H9 (cell line): ENCODE results near the gene GNAS. TPM values are rescaled to one million over a fixed set of nuclear protein-coding genes. Genes with fewer than 3 reads are reported as not detected.

Experiments
- DNase-seq: peaks from one replicate; pipeline ENCODE4 v3.0.0-alpha.2; 2017
- H2AFZ ChIP-seq: one replicate; pipeline ENCODE4 v1.6.1; 2013; ENCODE audit warnings: mild to moderate bottlenecking, low read length, control low read depth, moderate library complexity
- H2AK5ac ChIP-seq: 2 replicates; pipeline ENCODE4 v1.6.1; 2013; ENCODE audit warnings: low read length, control low read depth, mixed read lengths; ENCODE audit not compliant: insufficient read length
- H2BK120ac ChIP-seq: one replicate; pipeline ENCODE4 v1.6.1; 2013; ENCODE audit warnings: low read depth, mild to moderate bottlenecking, low read length, control low read depth, inconsistent platforms; ENCODE audit not compliant: poor library complexity, severe bottlenecking
- H2BK12ac ChIP-seq: 2 replicates; pipeline ENCODE4 v1.6.1; 2013; ENCODE audit warnings: low read length, control low read depth, mixed read lengths, low read depth; ENCODE audit not compliant: insufficient read length
- H2BK15ac ChIP-seq: 2 replicates; pipeline ENCODE4 v1.6.1; 2013; ENCODE audit warnings: low read depth, low read length, control low read depth
- H2BK20ac ChIP-seq: one replicate; pipeline ENCODE4 v1.6.1; 2013; ENCODE audit warnings: low read depth, mild to moderate bottlenecking, low read length, control low read depth, inconsistent platforms; ENCODE audit not compliant: poor library complexity, severe bottlenecking
- H2BK5ac ChIP-seq: 2 replicates; pipeline ENCODE4 v1.6.1; 2013; ENCODE audit warnings: low read length, control low read depth, mixed read lengths; ENCODE audit not compliant: insufficient read length
- H3K14ac ChIP-seq: 2 replicates; pipeline ENCODE4 v1.6.1; 2013; ENCODE audit warnings: low read length, control low read depth; ENCODE audit not compliant: insufficient read depth
- H3K18ac ChIP-seq: 2 replicates; pipeline ENCODE4 v1.6.1; 2013; ENCODE audit warnings: low read depth, mild to moderate bottlenecking, mixed read lengths, low read length, control low read depth; ENCODE audit not compliant: insufficient read length
- H3K23ac ChIP-seq: 2 replicates; pipeline ENCODE4 v1.6.1; 2013; ENCODE audit warnings: low read length, control low read depth, mixed read lengths, low read depth; ENCODE audit not compliant: insufficient read length
- H3K23me2 ChIP-seq: 2 replicates; pipeline ENCODE4 v1.6.1; 2013; ENCODE audit warnings: low read depth, mild to moderate bottlenecking, mixed read lengths, low read length, control low read depth; ENCODE audit not compliant: insufficient read length, poor library complexity, severe bottlenecking
- H3K27ac ChIP-seq: 2 replicates; pipeline ENCODE4 v1.5.1; 2013; ENCODE audit warnings: low read length, control low read depth, mixed read lengths, low read depth; ENCODE audit not compliant: insufficient read length
- H3K27me3 ChIP-seq: 2 replicates; pipeline ENCODE4 v1.6.1; 2013; ENCODE audit warnings: low read length, control low read depth, inconsistent platforms; ENCODE audit not compliant: insufficient read depth
- H3K4ac ChIP-seq: 2 replicates; pipeline ENCODE4 v1.6.1; 2013; ENCODE audit warnings: low read depth, mild to moderate bottlenecking, control low read depth, inconsistent platforms, low read length, moderate library complexity
- H3K4me1 ChIP-seq: 2 replicates; pipeline ENCODE4 v1.6.1; 2013; ENCODE audit warnings: low read length, control low read depth, inconsistent platforms; ENCODE audit not compliant: insufficient read depth
- H3K4me2 ChIP-seq: 2 replicates; pipeline ENCODE4 v1.6.1; 2013; ENCODE audit warnings: low read length, control low read depth, mixed read lengths; ENCODE audit not compliant: insufficient read length, insufficient read depth
- H3K56ac ChIP-seq: 2 replicates; pipeline ENCODE4 v1.6.1; 2013; ENCODE audit warnings: low read depth, mild to moderate bottlenecking, mixed read lengths, low read length, control low read depth; ENCODE audit not compliant: insufficient read length
- H3K79me1 ChIP-seq: 2 replicates; pipeline ENCODE4 v1.6.1; 2013; ENCODE audit warnings: low read depth, mild to moderate bottlenecking, moderate library complexity, low read length, control low read depth, inconsistent platforms; ENCODE audit not compliant: insufficient read depth, poor library complexity, severe bottlenecking
- H3K79me2 ChIP-seq: 2 replicates; pipeline ENCODE4 v1.6.1; 2013; ENCODE audit warnings: low read length, control low read depth, inconsistent platforms; ENCODE audit not compliant: insufficient read depth
- H3K9ac ChIP-seq: 2 replicates; pipeline ENCODE4 v1.6.1; 2013; ENCODE audit warnings: low read length, control low read depth, mixed read lengths; ENCODE audit not compliant: insufficient read length; ENCODE audit errors: extremely low read depth
- H3K9me3 ChIP-seq: one replicate; pipeline ENCODE4 v1.6.1; 2013; ENCODE audit warnings: low read depth, low read length, inconsistent platforms; ENCODE audit not compliant: control insufficient read depth
- H3T11ph ChIP-seq: one replicate; pipeline ENCODE4 v1.6.1; 2013; ENCODE audit warnings: mild to moderate bottlenecking, low read length, control low read depth, inconsistent platforms
- H4K20me1 ChIP-seq: one replicate; pipeline ENCODE4 v1.6.1; 2013; ENCODE audit not compliant: control insufficient read depth, insufficient read length, insufficient read depth
- H4K5ac ChIP-seq: 2 replicates; pipeline ENCODE4 v1.6.1; 2013; ENCODE audit warnings: low read depth, mild to moderate bottlenecking, mixed read lengths, low read length, control low read depth; ENCODE audit not compliant: insufficient read length
- H4K8ac ChIP-seq: replicated peaks from 2 replicates; pipeline ENCODE4 v1.6.1; 2013; ENCODE audit warnings: low read length, control low read depth, mixed read lengths, low read depth; ENCODE audit not compliant: insufficient read length
- H4K91ac ChIP-seq: 2 replicates; pipeline ENCODE4 v1.6.1; 2013; ENCODE audit warnings: low read depth, mild to moderate bottlenecking, moderate library complexity, mixed read lengths, low read length, control low read depth; ENCODE audit not compliant: insufficient read length
- H3K27ac Mint-ChIP-seq, 3 experiments: 2 replicates in 2 of 3; 3 replicates in 1 of 3; pipeline ENCODE4 v1.8.0; 2020 to 2021; ENCODE audit warnings: mixed read lengths in 3 of 3, mild to moderate bottlenecking in 1 of 3, moderate library complexity in 1 of 3
- H3K27me3 Mint-ChIP-seq: 2 replicates; pipeline ENCODE4 v1.8.0; 2021; ENCODE audit warnings: low read depth, mild to moderate bottlenecking, moderate library complexity, mixed read lengths
- H3K36me3 Mint-ChIP-seq, 3 experiments: 2 replicates in 2 of 3; 3 replicates in 1 of 3; pipeline ENCODE4 v1.8.0; 2020 to 2021; ENCODE audit warnings: low read depth in 3 of 3, mixed read lengths in 3 of 3; ENCODE audit not compliant: insufficient read depth in 1 of 3
- H3K4me1 Mint-ChIP-seq, 2 experiments: 2 replicates each; pipeline ENCODE4 v1.8.0; 2020; ENCODE audit warnings: mixed read lengths in 2 of 2
- H3K4me3 Mint-ChIP-seq, 2 experiments: 2 replicates in 1 of 2; 3 replicates in 1 of 2; pipeline ENCODE4 v1.8.0; 2020 to 2021; ENCODE audit warnings: mild to moderate bottlenecking in 2 of 2, mixed read lengths in 2 of 2, moderate library complexity in 1 of 2
- H3K9me3 Mint-ChIP-seq, 2 experiments: 2 replicates in 1 of 2; 3 replicates in 1 of 2; pipeline ENCODE4 v1.8.0; 2020; ENCODE audit warnings: mild to moderate bottlenecking in 2 of 2, mixed read lengths in 2 of 2, moderate library complexity in 1 of 2
- WGBS: extraction: QIAGEN DNeasy Blood & Tissue Kit; methylation state at CpG from one replicate; pipeline ENCODE4 v1.1.7; 2013; ENCODE audit warnings: missing lambda C conversion rate, low lambda C conversion rate, mixed read lengths; ENCODE audit not compliant: insufficient read length; ENCODE audit errors: extremely low coverage; 5-methylcytosine and 5-hydroxymethylcytosine counted together
- total RNA-seq: library from RNA; stranded (reverse); gene quantifications from 2 replicates; pipeline ENCODE4 v1.2.1, GENCODE V29; 2021
- TF ChIP-seq, protein P1 (sequence below): fragments of 200-600 bp; sonication (generic); conservative IDR thresholded peaks from 3 replicates; pipeline ENCODE4 v1.8.0; 2021; ENCODE audit warnings: antibody characterized with exemption, mild to moderate bottlenecking

Gene GNAS
- total RNA-seq, 1 experiment from 2014 or later: 920 TPM

DNA sequence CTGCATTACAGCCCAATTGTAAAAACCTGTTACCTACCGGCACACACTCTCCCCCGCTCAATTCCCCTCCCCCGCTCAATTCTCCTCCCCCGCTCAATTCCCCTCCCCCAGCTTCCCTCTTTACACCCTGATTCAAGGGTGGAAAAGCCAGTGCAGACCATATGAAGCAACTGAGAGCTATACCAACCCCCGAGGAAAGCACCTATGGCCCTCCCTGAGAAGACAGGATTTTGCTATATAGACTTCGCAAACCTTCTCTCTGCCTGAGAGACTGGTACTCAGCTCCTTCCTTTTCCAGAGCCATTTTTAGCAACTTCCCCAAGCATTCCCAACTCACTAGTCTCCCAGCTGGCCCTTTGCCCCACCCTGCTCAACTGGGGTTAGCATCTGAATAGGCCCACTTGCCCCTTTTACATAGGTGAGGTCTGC is 9.4 kb upstream of the GNAS start:
- Mint-ChIP-seq H3K9me3 (no peaks in the 10 kb centered on the region; a peak in 2 of 5 replicates), H3K4me1 (peaks cover 74 to 85% of the 10 kb centered on the region in 2 experiments), H3K27ac (peak overlapping the region; percentile 89 to 96 (median 91)), H3K36me3 (peaks cover 42 to 54% (median 44%) of the 10 kb centered on the region in 3 experiments), H3K4me3 (peak overlapping the region; percentile 72 to 90), H3K27me3 (peaks cover 43% of the 10 kb centered on the region)
- no peak overlapping the region for H2BK5ac ChIP-seq
- H3K23ac ChIP-seq: no peak overlapping the region
- H3K79me2 ChIP-seq: peaks cover 44% of the 10 kb centered on the region; the same call in 1 of the 2 replicates
- no peaks in the 10 kb centered on the region for H3K9me3 ChIP-seq
- no peak overlapping the region for H3K4ac ChIP-seq
- no peak overlapping the region for H2BK15ac ChIP-seq
- H3K14ac ChIP-seq: no peak overlapping the region
- no peak overlapping the region for H3K18ac ChIP-seq
- H4K5ac ChIP-seq: no peak overlapping the region
- DNase-seq: peak; percentile 79
- H4K20me1 ChIP-seq: no peaks in the 10 kb centered on the region
- H3K27ac ChIP-seq: peak overlapping the region; percentile 46
- no peak overlapping the region for H2BK120ac ChIP-seq
- peak overlapping the region; percentile 77 for H3K4me2 ChIP-seq
- no peak overlapping the region for H2BK12ac ChIP-seq
- H2BK20ac ChIP-seq: no peak overlapping the region
- H3K27me3 ChIP-seq: peaks cover 17% of the 10 kb centered on the region; the same call in 1 of the 2 replicates
- WGBS: no CpG with 5 or more reads among the region's 6 CpGs
- H3T11ph ChIP-seq: no peak overlapping the region
- peaks cover 9% of the 10 kb centered on the region for H3K4me1 ChIP-seq
- H4K91ac ChIP-seq: no peak overlapping the region
- peaks cover 7% of the 10 kb centered on the region for H3K23me2 ChIP-seq
- TF ChIP-seq, protein P1, sequence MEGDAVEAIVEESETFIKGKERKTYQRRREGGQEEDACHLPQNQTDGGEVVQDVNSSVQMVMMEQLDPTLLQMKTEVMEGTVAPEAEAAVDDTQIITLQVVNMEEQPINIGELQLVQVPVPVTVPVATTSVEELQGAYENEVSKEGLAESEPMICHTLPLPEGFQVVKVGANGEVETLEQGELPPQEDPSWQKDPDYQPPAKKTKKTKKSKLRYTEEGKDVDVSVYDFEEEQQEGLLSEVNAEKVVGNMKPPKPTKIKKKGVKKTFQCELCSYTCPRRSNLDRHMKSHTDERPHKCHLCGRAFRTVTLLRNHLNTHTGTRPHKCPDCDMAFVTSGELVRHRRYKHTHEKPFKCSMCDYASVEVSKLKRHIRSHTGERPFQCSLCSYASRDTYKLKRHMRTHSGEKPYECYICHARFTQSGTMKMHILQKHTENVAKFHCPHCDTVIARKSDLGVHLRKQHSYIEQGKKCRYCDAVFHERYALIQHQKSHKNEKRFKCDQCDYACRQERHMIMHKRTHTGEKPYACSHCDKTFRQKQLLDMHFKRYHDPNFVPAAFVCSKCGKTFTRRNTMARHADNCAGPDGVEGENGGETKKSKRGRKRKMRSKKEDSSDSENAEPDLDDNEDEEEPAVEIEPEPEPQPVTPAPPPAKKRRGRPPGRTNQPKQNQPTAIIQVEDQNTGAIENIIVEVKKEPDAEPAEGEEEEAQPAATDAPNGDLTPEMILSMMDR: no peak
- H4K8ac ChIP-seq: no peak overlapping the region
- no peak overlapping the region for H3K56ac ChIP-seq
- peaks cover 8% of the 10 kb centered on the region for H3K79me1 ChIP-seq
- no peak overlapping the region for H3K9ac ChIP-seq
- H2AFZ ChIP-seq: no peak overlapping the region
- H2AK5ac ChIP-seq: no peak overlapping the region
